HL-60 (cell line): ENCODE data around the gene SYNPO.

Experiments
- GABPA ChIP-seq: IDR thresholded peaks from 2 replicates; pipeline ENCODE4 v1.6.1; 2012; ENCODE audit warnings: low read depth
- POLR2AphosphoS5 ChIP-seq: IDR thresholded peaks from 2 replicates; pipeline ENCODE4 v1.6.1; 2012; ENCODE audit warnings: low read depth
- TF ChIP-seq, protein P1 (sequence below): IDR thresholded peaks from one replicate; pipeline ENCODE4 v1.5.1; 2011; ENCODE audit warnings: low read length, control low read depth, inconsistent platforms; ENCODE audit not compliant: insufficient read depth
- TF ChIP-seq, protein P2 (sequence below): IDR thresholded peaks from 2 replicates; pipeline ENCODE4 v1.6.1; 2012; ENCODE audit warnings: low read depth; ENCODE audit not compliant: insufficient replicate concordance

DNA sequence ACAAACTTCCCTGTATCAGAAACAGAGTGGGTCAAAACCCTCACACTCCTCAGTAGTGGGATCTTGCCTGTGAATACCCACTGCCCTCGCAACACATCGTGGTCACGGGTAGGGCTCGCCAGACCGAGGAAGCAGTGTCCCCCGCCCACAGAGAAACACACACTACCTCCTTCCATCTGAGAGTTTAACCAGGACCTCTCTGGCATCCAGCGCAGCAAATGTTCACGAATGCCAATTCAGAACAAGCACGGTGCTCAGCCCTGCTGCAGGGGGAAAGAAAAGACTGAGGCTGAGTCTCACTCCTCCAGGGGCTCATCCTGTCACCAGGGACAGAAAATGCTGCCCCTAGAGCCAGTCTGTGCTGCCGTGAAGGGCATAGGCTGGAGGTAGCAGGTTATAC lies 42.5 kb upstream of the SYNPO start:
- TF ChIP-seq, protein P1, sequence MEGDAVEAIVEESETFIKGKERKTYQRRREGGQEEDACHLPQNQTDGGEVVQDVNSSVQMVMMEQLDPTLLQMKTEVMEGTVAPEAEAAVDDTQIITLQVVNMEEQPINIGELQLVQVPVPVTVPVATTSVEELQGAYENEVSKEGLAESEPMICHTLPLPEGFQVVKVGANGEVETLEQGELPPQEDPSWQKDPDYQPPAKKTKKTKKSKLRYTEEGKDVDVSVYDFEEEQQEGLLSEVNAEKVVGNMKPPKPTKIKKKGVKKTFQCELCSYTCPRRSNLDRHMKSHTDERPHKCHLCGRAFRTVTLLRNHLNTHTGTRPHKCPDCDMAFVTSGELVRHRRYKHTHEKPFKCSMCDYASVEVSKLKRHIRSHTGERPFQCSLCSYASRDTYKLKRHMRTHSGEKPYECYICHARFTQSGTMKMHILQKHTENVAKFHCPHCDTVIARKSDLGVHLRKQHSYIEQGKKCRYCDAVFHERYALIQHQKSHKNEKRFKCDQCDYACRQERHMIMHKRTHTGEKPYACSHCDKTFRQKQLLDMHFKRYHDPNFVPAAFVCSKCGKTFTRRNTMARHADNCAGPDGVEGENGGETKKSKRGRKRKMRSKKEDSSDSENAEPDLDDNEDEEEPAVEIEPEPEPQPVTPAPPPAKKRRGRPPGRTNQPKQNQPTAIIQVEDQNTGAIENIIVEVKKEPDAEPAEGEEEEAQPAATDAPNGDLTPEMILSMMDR = no peak
- TF ChIP-seq, protein P2, sequence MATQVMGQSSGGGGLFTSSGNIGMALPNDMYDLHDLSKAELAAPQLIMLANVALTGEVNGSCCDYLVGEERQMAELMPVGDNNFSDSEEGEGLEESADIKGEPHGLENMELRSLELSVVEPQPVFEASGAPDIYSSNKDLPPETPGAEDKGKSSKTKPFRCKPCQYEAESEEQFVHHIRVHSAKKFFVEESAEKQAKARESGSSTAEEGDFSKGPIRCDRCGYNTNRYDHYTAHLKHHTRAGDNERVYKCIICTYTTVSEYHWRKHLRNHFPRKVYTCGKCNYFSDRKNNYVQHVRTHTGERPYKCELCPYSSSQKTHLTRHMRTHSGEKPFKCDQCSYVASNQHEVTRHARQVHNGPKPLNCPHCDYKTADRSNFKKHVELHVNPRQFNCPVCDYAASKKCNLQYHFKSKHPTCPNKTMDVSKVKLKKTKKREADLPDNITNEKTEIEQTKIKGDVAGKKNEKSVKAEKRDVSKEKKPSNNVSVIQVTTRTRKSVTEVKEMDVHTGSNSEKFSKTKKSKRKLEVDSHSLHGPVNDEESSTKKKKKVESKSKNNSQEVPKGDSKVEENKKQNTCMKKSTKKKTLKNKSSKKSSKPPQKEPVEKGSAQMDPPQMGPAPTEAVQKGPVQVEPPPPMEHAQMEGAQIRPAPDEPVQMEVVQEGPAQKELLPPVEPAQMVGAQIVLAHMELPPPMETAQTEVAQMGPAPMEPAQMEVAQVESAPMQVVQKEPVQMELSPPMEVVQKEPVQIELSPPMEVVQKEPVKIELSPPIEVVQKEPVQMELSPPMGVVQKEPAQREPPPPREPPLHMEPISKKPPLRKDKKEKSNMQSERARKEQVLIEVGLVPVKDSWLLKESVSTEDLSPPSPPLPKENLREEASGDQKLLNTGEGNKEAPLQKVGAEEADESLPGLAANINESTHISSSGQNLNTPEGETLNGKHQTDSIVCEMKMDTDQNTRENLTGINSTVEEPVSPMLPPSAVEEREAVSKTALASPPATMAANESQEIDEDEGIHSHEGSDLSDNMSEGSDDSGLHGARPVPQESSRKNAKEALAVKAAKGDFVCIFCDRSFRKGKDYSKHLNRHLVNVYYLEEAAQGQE = no peak
- TF ChIP-seq POLR2AphosphoS5 (no peak), GABPA (no peak)
